Measurements from ENCODE around the gene IL22. TPM values are rescaled to one million over a fixed set of nuclear protein-coding genes. Genes with fewer than 3 reads are reported as not detected.

The IL22 gene
- total RNA-seq, 1 experiment from 2014 or later, result not detected

DNA sequence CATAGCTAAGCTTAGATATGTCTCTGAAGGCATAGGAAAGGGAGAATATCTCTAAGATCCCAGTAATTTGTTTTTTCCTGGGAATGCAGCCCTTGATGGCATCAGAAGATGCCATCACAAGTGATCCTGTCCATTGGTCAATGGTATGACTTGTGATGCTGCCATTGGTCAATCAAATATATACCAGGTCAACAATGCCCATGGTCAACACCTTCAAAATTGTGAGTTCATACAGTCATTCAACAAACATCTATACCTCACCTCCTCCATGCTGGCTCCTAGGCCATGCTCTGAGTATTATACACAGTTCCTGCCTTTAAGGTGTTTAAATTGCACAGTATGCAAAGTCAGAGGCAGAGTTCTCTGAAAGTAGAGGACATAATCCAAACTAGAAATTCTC, 19.3 kb upstream of the IL22 start:
- Histone ChIP-seq H3K36me3 (replicated peaks; ENCODE audit: control insufficient read depth, insufficient read depth, low read length) (no peaks in the 10 kb centered on the region), H3K27me3 (ENCODE audit: control insufficient read depth, insufficient read depth, low read length) (no peaks in the 10 kb centered on the region), H3K4me3 (ENCODE audit: insufficient read depth, low read depth, low read length) (no peak overlapping the region)
- DNase-seq, result no peak

DNA sequence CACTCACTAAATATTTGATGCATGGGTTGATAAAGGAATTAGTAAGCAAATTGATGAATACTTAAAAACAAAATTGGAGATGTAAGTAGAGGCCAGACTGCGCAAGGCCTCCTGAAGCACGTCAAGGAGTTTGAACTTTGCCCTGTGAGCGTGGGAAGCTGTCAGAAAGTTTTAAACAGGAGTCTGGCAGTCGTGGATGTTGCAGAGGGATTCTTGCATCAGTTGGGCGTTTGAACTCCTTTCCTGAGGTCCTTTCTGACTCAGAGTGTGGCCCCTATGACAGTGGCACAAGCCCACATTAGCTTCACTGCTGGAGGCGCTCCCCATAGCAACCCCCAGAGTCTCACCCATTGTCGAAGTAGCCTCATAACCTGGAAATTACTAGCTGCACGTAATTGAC, 17.9 kb upstream of the IL22 start:
- Histone ChIP-seq H3K27me3 (ENCODE audit: control insufficient read depth, insufficient read depth, low read length) (no peaks in the 10 kb centered on the region), H3K4me3 (ENCODE audit: insufficient read depth, low read depth, low read length) (no peak overlapping the region), H3K36me3 (replicated peaks; ENCODE audit: control insufficient read depth, insufficient read depth, low read length) (no peaks in the 10 kb centered on the region)
- DNase-seq, result no peak

DNA sequence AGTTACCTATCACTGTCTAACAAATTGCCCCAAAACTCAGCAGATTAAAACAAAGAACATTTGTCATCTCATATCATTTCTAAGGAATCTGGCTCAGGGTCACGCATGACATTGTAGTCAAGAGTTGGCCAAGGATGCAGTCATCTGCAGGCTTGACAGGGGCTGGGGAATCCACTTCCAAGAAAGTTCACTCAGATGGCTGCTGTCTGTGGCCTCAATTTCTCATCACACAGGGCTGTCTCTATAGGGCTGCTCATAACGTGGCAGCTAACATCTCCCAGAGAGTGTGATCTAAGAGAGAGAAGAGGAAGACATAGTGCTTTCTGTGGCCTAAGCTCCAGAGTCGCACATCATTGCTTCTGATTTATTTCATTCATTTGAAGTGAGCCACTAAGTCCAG, 17.0 kb upstream of the IL22 start:
- no peak overlapping the region for H3K4me3 ChIP-seq (ENCODE audit: insufficient read depth, low read depth, low read length)
- H3K27me3 ChIP-seq (ENCODE audit: control insufficient read depth, insufficient read depth, low read length), result no peaks in the 10 kb centered on the region
- no peaks in the 10 kb centered on the region for H3K36me3 ChIP-seq (replicated peaks; ENCODE audit: control insufficient read depth, insufficient read depth, low read length)
- DNase-seq, result no peak

DNA sequence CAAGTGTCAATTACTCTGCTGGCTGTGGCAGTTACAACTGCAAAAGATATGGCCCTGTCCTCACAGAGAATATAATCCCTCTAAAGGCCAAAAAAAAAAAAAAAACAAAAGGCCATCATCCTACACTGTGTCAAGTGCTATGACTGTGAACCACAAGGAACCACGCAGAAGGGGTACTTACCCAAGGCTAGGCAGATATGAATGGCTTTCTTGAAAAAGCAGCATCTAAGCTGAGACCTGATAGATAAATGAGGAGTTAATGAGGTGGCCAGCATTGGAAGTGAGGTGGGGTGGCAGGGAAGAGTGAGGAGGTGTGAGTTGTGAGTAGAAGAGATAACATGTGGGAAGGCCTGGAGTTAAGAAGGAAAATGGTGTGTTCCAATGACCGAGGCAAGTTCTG, 16.4 kb upstream of the IL22 start:
- no peaks in the 10 kb centered on the region for H3K27me3 ChIP-seq (ENCODE audit: control insufficient read depth, insufficient read depth, low read length)
- no peaks in the 10 kb centered on the region for H3K36me3 ChIP-seq (replicated peaks; ENCODE audit: control insufficient read depth, insufficient read depth, low read length)
- H3K4me3 ChIP-seq (ENCODE audit: insufficient read depth, low read depth, low read length), result no peak overlapping the region
- DNase-seq, result no peak

DNA sequence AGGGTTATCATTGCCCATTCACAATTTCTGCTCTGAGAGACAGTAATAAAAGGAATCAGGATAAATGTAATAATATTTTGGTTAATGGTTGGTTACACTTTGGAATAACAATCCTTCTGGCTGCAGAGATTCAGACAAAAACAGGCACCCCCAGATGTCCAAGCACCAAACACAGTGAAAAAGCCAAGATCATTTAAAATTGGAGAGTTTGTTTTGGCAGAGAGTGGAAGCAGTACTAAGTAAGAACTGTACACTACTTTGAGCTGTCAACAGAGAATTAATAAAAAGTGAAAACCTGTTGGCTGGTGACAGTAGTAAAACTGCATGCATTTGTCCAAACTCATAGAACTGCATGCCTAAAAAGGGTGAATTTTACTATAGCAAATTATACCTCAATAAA, 15.6 kb upstream of the IL22 start:
- Histone ChIP-seq H3K4me3 (ENCODE audit: insufficient read depth, low read depth, low read length) (no peak overlapping the region), H3K27me3 (ENCODE audit: control insufficient read depth, insufficient read depth, low read length) (no peaks in the 10 kb centered on the region), H3K36me3 (replicated peaks; ENCODE audit: control insufficient read depth, insufficient read depth, low read length) (no peaks in the 10 kb centered on the region)
- DNase-seq, result no peak

DNA sequence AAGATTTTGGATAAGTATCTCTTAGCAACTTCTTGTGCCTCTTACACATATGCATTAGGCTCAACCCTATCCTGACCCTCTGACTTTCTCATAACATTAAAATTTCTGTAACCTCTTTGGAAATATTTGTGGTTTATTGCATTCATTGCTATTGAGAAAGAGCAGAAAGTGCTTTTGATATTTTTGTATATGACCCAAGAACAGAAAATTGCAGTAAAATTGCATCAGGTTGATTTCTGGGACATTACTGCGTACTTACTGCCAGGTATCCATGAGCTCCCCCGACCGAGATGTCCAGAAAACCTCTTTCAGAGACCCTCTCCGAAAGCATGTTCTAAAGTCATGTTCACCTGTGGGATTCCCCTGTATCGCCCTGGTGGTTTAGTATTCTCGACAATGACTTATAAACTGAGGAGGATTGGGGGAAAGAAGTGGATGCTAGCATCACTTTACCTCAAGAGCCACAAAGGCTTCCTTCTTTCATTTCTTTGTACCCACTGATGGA, 14.5 kb upstream of the IL22 start:
- no peaks in the 10 kb centered on the region for H3K36me3 ChIP-seq (replicated peaks; ENCODE audit: control insufficient read depth, insufficient read depth, low read length)
- no peak for DNase-seq
- H3K4me3 ChIP-seq (ENCODE audit: insufficient read depth, low read depth, low read length), result no peak overlapping the region
- H3K27me3 ChIP-seq (ENCODE audit: control insufficient read depth, insufficient read depth, low read length), result no peaks in the 10 kb centered on the region

DNA sequence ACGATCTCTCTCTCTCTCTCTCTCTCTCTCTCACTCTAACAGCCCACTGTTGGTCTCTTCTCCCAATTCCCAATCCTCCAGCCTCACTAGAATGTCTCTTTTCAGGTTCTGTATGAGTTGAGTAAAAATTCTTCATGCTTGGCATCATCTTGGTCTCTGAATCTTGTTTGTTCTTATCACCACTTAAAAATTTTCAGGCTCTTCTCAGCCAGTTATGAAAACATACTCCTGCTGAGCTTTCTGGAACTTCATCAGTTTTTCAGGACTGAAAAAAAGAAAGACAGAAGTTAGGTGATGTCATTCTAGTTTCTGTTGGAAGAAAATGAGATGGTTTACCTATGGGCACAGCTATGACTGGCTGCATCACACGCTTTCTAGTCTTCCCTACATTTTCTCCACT, 11.5 kb upstream of the IL22 start:
- no peak for DNase-seq
- Histone ChIP-seq H3K4me3 (ENCODE audit: insufficient read depth, low read depth, low read length) (no peak overlapping the region), H3K27me3 (ENCODE audit: control insufficient read depth, insufficient read depth, low read length) (no peaks in the 10 kb centered on the region), H3K36me3 (replicated peaks; ENCODE audit: control insufficient read depth, insufficient read depth, low read length) (no peaks in the 10 kb centered on the region)

DNA sequence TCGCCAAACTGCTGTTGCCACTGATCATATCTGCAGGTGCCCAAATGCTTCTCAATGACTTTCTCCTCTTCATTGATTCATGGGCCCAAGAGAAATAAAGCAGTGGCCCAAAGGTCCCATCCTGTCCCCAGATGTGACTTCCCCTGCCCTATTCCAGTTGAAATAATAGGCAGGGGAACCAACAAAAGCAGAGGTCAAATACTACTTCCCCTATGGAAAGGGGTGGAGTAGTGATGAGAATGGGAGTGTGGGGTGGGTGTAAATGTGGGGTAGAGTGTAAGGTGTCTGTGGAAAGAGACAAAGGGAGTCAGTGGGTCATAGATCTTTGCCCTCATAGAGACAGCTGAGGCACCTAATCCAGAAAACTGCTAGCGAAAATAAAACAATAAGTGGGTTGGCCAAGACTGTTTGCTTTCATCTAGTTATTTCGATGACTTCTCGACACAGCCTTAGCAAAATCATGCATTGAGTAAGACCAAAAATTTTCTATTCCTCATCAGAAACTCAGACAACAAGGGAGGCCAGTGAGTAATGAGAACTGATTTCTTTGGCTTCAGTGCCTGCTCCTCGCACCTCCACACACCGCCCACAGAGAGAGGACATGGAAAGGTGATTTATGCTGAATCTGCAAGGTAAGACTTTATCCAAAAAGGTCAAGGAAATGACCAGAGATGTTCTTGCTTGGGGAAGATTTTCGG, 10.9 kb upstream of the IL22 start:
- no peaks in the 10 kb centered on the region for H3K36me3 ChIP-seq (replicated peaks; ENCODE audit: control insufficient read depth, insufficient read depth, low read length)
- DNase-seq, result no peak
- no peaks in the 10 kb centered on the region for H3K27me3 ChIP-seq (ENCODE audit: control insufficient read depth, insufficient read depth, low read length)
- no peak overlapping the region for H3K4me3 ChIP-seq (ENCODE audit: insufficient read depth, low read depth, low read length)

DNA sequence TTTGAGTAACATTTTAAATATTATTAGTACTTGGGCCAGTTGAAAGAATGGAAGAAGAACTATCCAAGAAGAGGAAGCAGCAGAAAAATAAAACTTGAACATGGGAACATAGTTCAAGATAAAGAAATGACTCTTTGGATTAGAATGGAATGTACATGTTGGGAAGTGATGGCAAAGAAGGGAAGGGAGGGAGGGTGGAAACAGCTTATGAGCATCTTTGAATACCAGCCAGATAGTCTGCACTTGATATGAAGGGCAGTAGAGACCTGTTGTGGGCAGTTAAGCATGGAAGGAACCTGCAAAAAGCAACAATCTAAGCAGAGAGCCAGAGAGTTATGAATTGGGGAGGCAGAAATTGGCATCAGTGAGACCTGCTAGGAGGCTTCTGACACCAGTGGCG, 10.0 kb upstream of the IL22 start:
- Histone ChIP-seq H3K4me3 (ENCODE audit: insufficient read depth, low read depth, low read length) (no peak overlapping the region), H3K36me3 (replicated peaks; ENCODE audit: control insufficient read depth, insufficient read depth, low read length) (no peaks in the 10 kb centered on the region), H3K27me3 (ENCODE audit: control insufficient read depth, insufficient read depth, low read length) (no peaks in the 10 kb centered on the region)
- DNase-seq, result no peak

DNA sequence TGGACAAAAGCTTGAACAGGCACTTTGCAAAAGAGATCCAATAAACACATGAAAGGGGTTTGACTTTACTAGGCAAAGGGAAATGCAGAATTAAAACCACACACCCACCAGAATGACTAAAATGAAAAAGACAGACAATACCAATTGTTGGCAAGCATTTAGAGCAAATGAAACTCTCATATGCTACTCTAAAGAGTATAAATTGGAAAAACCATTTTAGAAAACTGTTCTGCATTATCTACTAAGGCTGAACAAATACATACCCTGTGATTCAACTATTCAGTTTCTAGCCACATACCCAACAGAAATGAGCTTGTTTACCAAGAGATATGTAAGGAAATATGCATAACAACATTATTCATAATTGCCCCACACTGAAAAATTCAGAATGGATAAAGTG, 8.5 kb upstream of the IL22 start:
- DNase-seq, result no peak
- no peaks in the 10 kb centered on the region for H3K27me3 ChIP-seq (ENCODE audit: control insufficient read depth, insufficient read depth, low read length)
- H3K36me3 ChIP-seq (replicated peaks; ENCODE audit: control insufficient read depth, insufficient read depth, low read length), result no peaks in the 10 kb centered on the region
- no peak overlapping the region for H3K4me3 ChIP-seq (ENCODE audit: insufficient read depth, low read depth, low read length)

DNA sequence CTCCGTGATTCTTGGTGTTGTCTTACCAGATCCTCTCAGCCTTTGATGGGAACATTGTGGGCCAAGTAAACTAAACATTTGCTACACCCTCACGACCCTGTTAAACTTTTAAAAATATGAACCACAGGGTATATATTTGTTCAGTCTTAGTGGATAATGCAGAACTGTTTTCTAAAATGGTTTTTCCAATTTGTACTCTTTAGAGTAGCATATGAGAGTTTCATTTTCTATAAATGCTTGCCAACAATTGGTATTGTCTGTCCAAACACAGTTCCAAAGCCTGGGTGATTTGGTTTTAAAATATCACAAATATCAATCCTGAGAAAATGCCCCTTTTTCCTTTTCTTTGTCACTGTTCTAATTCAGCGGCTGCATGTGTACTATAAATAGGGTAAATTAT, 6.7 kb upstream of the IL22 start:
- Histone ChIP-seq H3K27me3 (ENCODE audit: control insufficient read depth, insufficient read depth, low read length) (no peaks in the 10 kb centered on the region), H3K36me3 (replicated peaks; ENCODE audit: control insufficient read depth, insufficient read depth, low read length) (no peaks in the 10 kb centered on the region), H3K4me3 (ENCODE audit: insufficient read depth, low read depth, low read length) (no peak overlapping the region)
- DNase-seq, result no peak

DNA sequence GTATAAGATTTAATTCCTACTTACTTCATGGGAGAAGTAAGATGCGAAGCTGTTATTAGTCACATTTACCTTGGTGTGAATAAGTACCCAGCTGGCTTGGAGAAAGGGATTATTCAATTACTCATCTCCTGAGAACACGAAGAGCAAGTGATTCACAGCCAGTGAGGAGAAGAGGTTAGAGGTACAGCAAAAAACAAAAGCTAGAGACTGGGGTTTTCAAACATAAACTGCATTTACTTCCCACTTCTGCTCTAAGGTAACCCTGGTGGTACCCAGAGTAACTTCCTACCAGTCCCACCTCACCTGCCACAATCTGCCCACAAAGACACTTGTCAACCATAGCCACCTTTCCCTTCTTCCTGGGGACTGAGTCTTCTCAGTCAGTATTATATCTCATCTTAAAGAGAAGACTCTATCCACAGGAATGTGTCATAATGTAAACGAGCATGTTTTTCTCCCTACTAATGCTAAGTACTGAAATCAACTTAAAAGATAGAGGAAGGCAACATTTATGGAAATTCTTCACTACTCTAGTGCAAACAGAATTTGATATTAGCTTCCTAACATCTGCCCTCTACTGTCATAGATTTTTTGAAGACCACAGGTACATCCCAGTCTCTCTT, 6.0 kb upstream of the IL22 start:
- no peak overlapping the region for H3K4me3 ChIP-seq (ENCODE audit: insufficient read depth, low read depth, low read length)
- no peak for DNase-seq
- no peaks in the 10 kb centered on the region for H3K36me3 ChIP-seq (replicated peaks; ENCODE audit: control insufficient read depth, insufficient read depth, low read length)
- H3K27me3 ChIP-seq (ENCODE audit: control insufficient read depth, insufficient read depth, low read length), result no peaks in the 10 kb centered on the region

DNA sequence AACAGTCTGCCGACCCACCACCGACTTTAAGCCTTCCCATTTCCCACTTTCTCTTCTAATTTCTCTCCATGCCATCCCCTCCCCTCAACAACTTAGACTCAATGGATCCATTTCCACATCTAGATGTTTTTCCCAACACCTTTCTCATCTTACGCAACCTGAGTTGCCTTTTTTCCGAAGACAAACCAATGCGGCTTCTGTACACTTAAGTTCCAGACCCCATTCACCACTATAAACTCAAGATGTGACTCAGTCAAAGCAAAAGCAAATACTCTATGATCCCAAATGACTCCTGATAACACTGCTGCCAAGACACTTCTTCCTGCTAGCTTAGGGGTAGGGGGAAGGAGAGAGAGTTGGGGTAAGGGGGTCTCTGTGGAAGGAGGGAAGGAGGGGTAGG, 1.3 kb downstream of the IL22 start:
- no peak for DNase-seq
- no peaks in the 10 kb centered on the region for H3K36me3 ChIP-seq (replicated peaks; ENCODE audit: control insufficient read depth, insufficient read depth, low read length)
- no peaks in the 10 kb centered on the region for H3K27me3 ChIP-seq (ENCODE audit: control insufficient read depth, insufficient read depth, low read length)
- no peak overlapping the region for H3K4me3 ChIP-seq (ENCODE audit: insufficient read depth, low read depth, low read length)

DNA sequence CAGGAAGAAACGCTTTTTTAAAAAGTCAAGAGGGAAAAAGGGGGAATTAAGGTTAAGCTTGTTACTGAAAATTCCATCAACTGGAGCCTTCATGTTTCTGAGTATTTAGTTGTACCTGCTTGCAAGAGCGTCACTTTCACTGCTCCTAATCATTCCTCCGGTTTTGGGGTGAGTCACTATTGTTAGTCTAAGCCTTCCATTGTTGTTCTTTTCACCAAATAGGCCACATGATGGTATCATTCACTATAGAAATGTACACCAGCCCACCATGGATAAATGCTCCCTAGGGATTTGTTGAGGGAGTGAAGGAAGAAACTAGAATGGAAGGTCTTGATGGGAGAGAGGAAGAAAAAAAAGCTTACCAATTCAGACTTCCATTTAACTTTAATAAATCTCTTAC, 3.0 kb downstream of the IL22 start:
- DNase-seq, result no peak
- H3K27me3 ChIP-seq (ENCODE audit: control insufficient read depth, insufficient read depth, low read length), result no peaks in the 10 kb centered on the region
- no peak overlapping the region for H3K4me3 ChIP-seq (ENCODE audit: insufficient read depth, low read depth, low read length)
- H3K36me3 ChIP-seq (replicated peaks; ENCODE audit: control insufficient read depth, insufficient read depth, low read length), result no peaks in the 10 kb centered on the region

DNA sequence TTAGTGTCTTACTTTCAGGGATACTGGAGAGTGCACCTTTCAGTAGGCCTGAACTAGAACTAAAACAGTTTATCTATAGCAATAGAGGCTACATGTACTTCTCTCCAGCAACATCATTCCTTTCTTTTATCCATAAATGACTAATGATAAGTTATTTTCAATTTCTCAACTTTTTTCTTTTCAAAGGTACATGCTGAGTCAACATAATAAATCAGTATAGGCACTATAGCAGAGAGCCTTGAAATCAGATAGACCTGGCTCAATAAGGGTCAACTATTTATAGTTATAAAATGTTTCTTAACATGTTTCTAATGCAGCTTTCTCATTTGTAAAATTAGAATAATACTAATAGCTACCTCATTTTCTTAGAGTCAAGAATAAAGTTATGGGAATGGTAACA, 5.6 kb downstream of the IL22 start:
- no peak for DNase-seq
- Histone ChIP-seq H3K27me3 (ENCODE audit: control insufficient read depth, insufficient read depth, low read length) (no peaks in the 10 kb centered on the region), H3K4me3 (ENCODE audit: insufficient read depth, low read depth, low read length) (no peak overlapping the region), H3K36me3 (replicated peaks; ENCODE audit: control insufficient read depth, insufficient read depth, low read length) (no peaks in the 10 kb centered on the region)

Measured in H7 (cell line).